Right lobe of liver (tissue), 6 donors: ENCODE measurements around the gene TSPAN13. TPM values are rescaled to one million over a fixed set of nuclear protein-coding genes. Genes with fewer than 3 reads are reported as not detected.

ENCODE experiments used
- ATAC-seq, 4 donors: fragments of 200-7000 bp; cut with Tn5 transposase; one replicate each; pipeline ENCODE4 v1.9.1; 2020; ENCODE audit warnings: mild to moderate bottlenecking in 4 of 4, moderate library complexity in 4 of 4
- DNase-seq, 3 donors: peaks; one replicate each; pipeline ENCODE4 v3.0.0-alpha.2; 2020
- H3K27ac ChIP-seq, 3 donors: fragments of 200-600 bp; one replicate each; pipeline ENCODE4 v1.8.0; 2022
- H3K27me3 ChIP-seq, 2 donors: fragments of 200-600 bp; one replicate each; pipeline ENCODE4 v1.8.0; 2022
- H3K36me3 ChIP-seq, 4 donors: fragments of 200-600 bp; sonication (generic) in 1 of 4; one replicate each; pipeline versions ENCODE4 v1.5.1 to v1.8.0; 2017 to 2022; ENCODE audit warnings: control low read depth in 1 of 4
- H3K4me1 ChIP-seq, 4 donors: fragments of 200-600 bp; sonication (generic) in 1 of 4; one replicate each; pipeline versions ENCODE4 v1.5.1 to v1.8.0; 2017 to 2022; ENCODE audit warnings: control low read depth in 1 of 4
- H3K4me3 ChIP-seq, 3 donors: fragments of 200-600 bp; one replicate each; pipeline ENCODE4 v1.8.0; 2022
- H3K9me3 ChIP-seq, 4 donors: fragments of 200-600 bp; sonication (generic) in 1 of 4; one replicate each; pipeline versions ENCODE4 v1.5.1 to v1.8.0; 2017 to 2022; ENCODE audit warnings: control low read depth in 1 of 4
- CTCF ChIP-seq, 4 donors: fragments of 200-600 bp in 3 of 4; fragments of 450-650 bp in 1 of 4; IDR thresholded peaks; one replicate each; pipeline versions ENCODE4 v1.5.1 to v1.8.0; 2016 to 2022; ENCODE audit warnings: antibody characterized with exemption in 4 of 4, mild to moderate bottlenecking in 2 of 4
- POLR2A ChIP-seq: fragments of 450-650 bp; IDR thresholded peaks from one replicate; pipeline ENCODE4 v1.6.1; 2017; ENCODE audit warnings: antibody characterized with exemption, mild to moderate bottlenecking
- WGBS: methylation state at CpG from one replicate; pipeline ENCODE4 v1.1.6; 2018; ENCODE audit warnings: low coverage, low lambda C conversion rate; ENCODE audit not compliant: insufficient coverage; ENCODE audit errors: missing lambda C conversion rate; 5-methylcytosine and 5-hydroxymethylcytosine counted together
- intact Hi-C, 2 donors: fragments of 100-400 bp; cut with DNase I; formaldehyde crosslinking; loops; one replicate each; pipeline versions ENCODE4 v1.11.2 to v1.14.1; 2022
- total RNA-seq, 6 experiments: library from RNA; depleted of rRNA in 2 of 6; stranded (reverse); fragments of >200 nt in 2 of 6; fragmentation: NEBNext Ultra II Directional in 3 of 6; extraction: Animal tissue kit (Norgen Biotek cat#: 25700) in 3 of 6; gene quantifications; one replicate each; pipeline versions ENCODE4 v1.1.0 to v1.2.4, GENCODE V29; 2016 to 2023
- donor health status: DM: no; HTN: yes; CAD: no.
- donor health status: DM: no; HTN: no; CAD: no.
- donor health status: DM: no; HTN: no; CAD: no.
- donor health status: DM: no; HTN: yes; CAD: no.
- donor health status: DM: no; HTN: yes; CAD: no.

The TSPAN13 gene
- total RNA-seq, 6 experiments from 2014 or later: 7.1 to 43.2 (median 18.0) TPM

GRCh38 chr7:16711730-16712129, 41.8 kb upstream of the TSPAN13 start:
- Histone ChIP-seq H3K27ac (no peak overlapping the region), H3K27me3 (no peaks in the 10 kb centered on the region), H3K4me1 (no peaks in the 10 kb centered on the region), H3K36me3 (no peaks in the 10 kb centered on the region), H3K4me3 (no peak overlapping the region), H3K9me3 (no peaks in the 10 kb centered on the region)
- DNase-seq (no peak), ATAC-seq (no peak)
- no peak for TF ChIP-seq CTCF (IDR thresholded peaks at IDR 0.05)
- no peak for TF ChIP-seq POLR2A
- 80% methylated on average over 4 of the region's 4 CpGs for WGBS
- intact Hi-C loops: no loop called here

- TF ChIP-seq POLR2A: no peak
- TF ChIP-seq CTCF (IDR thresholded peaks at IDR 0.05): no peak
- no peak for ATAC-seq
- no peaks in the 10 kb centered on the region for H3K36me3 ChIP-seq
- no peaks in the 10 kb centered on the region for H3K4me1 ChIP-seq
- WGBS: 100% methylated on average over 2 of the region's 4 CpGs
- no peak overlapping the region for H3K4me3 ChIP-seq
- H3K9me3 ChIP-seq: no peaks in the 10 kb centered on the region
- DNase-seq: no peak
- no peaks in the 10 kb centered on the region for H3K27me3 ChIP-seq
- H3K27ac ChIP-seq: no peak overlapping the region
- intact Hi-C loops: no loop called here
Measured at GRCh38 chr7:16712916-16713315, 40.6 kb upstream of the TSPAN13 start.

GRCh38 chr7:16715928-16716327, 37.6 kb upstream of the TSPAN13 start:
- Histone ChIP-seq H3K9me3 (no peaks in the 10 kb centered on the region), H3K27me3 (no peaks in the 10 kb centered on the region), H3K36me3 (no peaks in the 10 kb centered on the region), H3K4me3 (no peak overlapping the region), H3K27ac (no peak overlapping the region), H3K4me1 (no peaks in the 10 kb centered on the region)
- intact Hi-C loops: no loop called here
- DNase-seq (no peak), ATAC-seq (no peak)
- TF ChIP-seq CTCF (IDR thresholded peaks at IDR 0.05) (no peak), POLR2A (no peak)

GRCh38 chr7:16718111-16718656, 35.4 kb upstream of the TSPAN13 start:
- no peaks in the 10 kb centered on the region for H3K36me3 ChIP-seq
- no peak overlapping the region for H3K4me3 ChIP-seq
- no peaks in the 10 kb centered on the region for H3K4me1 ChIP-seq
- TF ChIP-seq POLR2A (no peak), CTCF (IDR thresholded peaks at IDR 0.05) (no peak)
- H3K9me3 ChIP-seq: no peaks in the 10 kb centered on the region
- no peaks in the 10 kb centered on the region for H3K27me3 ChIP-seq
- H3K27ac ChIP-seq: no peak overlapping the region
- ATAC-seq (no peak), DNase-seq (no peak)
- WGBS: 86% methylated on average over 3 of the region's 3 CpGs
- intact Hi-C loops: no loop called here

- Histone ChIP-seq H3K27me3 (no peaks in the 10 kb centered on the region), H3K4me1 (peaks cover 0 to 7% (median 0%) of the 10 kb centered on the region in 4 donors), H3K36me3 (no peaks in the 10 kb centered on the region), H3K4me3 (no peak overlapping the region), H3K9me3 (no peaks in the 10 kb centered on the region), H3K27ac (no peak overlapping the region)
- no peak for TF ChIP-seq POLR2A
- TF ChIP-seq CTCF (IDR thresholded peaks at IDR 0.05): no peak
- intact Hi-C loops: no loop called here
- DNase-seq (no peak), ATAC-seq (no peak)
- WGBS: 86% methylated on average over 1 of the region's 1 CpG
Measured at GRCh38 chr7:16719699-16720098, 33.9 kb upstream of the TSPAN13 start.
